HEK293 (cell line): ENCODE data around the gene KDSR.

Experiments
- ATF2 ChIP-seq: fragments of 450-650 bp; formaldehyde crosslinking; IDR thresholded peaks from 2 replicates; pipeline ENCODE4 v1.5.1; 2016; ENCODE audit warnings: missing biosample characterization, missing genetic modification characterization, low read depth
- REPIN1 ChIP-seq: fragments of 450-650 bp; formaldehyde crosslinking; IDR thresholded peaks from 2 replicates; pipeline ENCODE4 v1.5.1; 2017; ENCODE audit warnings: missing biosample characterization, missing genetic modification characterization, low read depth
- ZBTB8A ChIP-seq: fragments of 450-650 bp; formaldehyde crosslinking; IDR thresholded peaks from 2 replicates; pipeline ENCODE4 v1.5.1; 2016; ENCODE audit warnings: missing biosample characterization, missing genetic modification characterization
- ZNF239 ChIP-seq: fragments of 450-650 bp; formaldehyde crosslinking; IDR thresholded peaks from 2 replicates; pipeline ENCODE4 v1.5.1; 2016; ENCODE audit warnings: missing biosample characterization, missing genetic modification characterization
- ZNF24 ChIP-seq: fragments of 450-650 bp; formaldehyde crosslinking; IDR thresholded peaks from 2 replicates; pipeline ENCODE4 v1.5.1; 2016; ENCODE audit warnings: missing biosample characterization, missing genetic modification characterization
- ZNF518A ChIP-seq: fragments of 450-650 bp; formaldehyde crosslinking; conservative IDR thresholded peaks from 2 replicates; pipeline ENCODE4 v1.5.1; 2016; ENCODE audit warnings: low read depth, missing biosample characterization, missing genetic modification characterization
- ZNF549 ChIP-seq: fragments of 450-650 bp; IDR thresholded peaks from 2 replicates; pipeline ENCODE4 v1.5.1; 2018; ENCODE audit warnings: missing biosample characterization, missing genetic modification characterization, mild to moderate bottlenecking, inconsistent platforms, moderate library complexity
- ZNF621 ChIP-seq: fragments of 450-650 bp; formaldehyde crosslinking; IDR thresholded peaks from 2 replicates; pipeline ENCODE4 v1.5.1; 2017; ENCODE audit warnings: missing biosample characterization, missing genetic modification characterization
- TF ChIP-seq, protein P1 (sequence below): fragments of 450-650 bp; formaldehyde crosslinking; IDR thresholded peaks from 2 replicates; pipeline ENCODE4 v1.5.1; 2016; ENCODE audit warnings: missing biosample characterization, missing genetic modification characterization
- TF ChIP-seq, protein P2 (sequence below): fragments of 450-650 bp; formaldehyde crosslinking; IDR thresholded peaks from 2 replicates; pipeline ENCODE4 v1.5.1; 2016; ENCODE audit warnings: missing biosample characterization, missing genetic modification characterization

GRCh38 chr18:63410792-63411191 lies 43.8 kb upstream of the KDSR start:
- TF ChIP-seq, protein P1, sequence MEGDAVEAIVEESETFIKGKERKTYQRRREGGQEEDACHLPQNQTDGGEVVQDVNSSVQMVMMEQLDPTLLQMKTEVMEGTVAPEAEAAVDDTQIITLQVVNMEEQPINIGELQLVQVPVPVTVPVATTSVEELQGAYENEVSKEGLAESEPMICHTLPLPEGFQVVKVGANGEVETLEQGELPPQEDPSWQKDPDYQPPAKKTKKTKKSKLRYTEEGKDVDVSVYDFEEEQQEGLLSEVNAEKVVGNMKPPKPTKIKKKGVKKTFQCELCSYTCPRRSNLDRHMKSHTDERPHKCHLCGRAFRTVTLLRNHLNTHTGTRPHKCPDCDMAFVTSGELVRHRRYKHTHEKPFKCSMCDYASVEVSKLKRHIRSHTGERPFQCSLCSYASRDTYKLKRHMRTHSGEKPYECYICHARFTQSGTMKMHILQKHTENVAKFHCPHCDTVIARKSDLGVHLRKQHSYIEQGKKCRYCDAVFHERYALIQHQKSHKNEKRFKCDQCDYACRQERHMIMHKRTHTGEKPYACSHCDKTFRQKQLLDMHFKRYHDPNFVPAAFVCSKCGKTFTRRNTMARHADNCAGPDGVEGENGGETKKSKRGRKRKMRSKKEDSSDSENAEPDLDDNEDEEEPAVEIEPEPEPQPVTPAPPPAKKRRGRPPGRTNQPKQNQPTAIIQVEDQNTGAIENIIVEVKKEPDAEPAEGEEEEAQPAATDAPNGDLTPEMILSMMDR (tag by site-specific recombination), result no peak
- TF ChIP-seq REPIN1 (tag by site-specific recombination) (no peak), ZNF518A (no peak), ZNF549 (tag by site-specific recombination) (no peak), ZNF239 (tag by site-specific recombination) (no peak), ZNF621 (tag by site-specific recombination) (no peak), ZNF24 (tag by site-specific recombination) (no peak), ATF2 (no peak), ZBTB8A (no peak)
- TF ChIP-seq, protein P2, sequence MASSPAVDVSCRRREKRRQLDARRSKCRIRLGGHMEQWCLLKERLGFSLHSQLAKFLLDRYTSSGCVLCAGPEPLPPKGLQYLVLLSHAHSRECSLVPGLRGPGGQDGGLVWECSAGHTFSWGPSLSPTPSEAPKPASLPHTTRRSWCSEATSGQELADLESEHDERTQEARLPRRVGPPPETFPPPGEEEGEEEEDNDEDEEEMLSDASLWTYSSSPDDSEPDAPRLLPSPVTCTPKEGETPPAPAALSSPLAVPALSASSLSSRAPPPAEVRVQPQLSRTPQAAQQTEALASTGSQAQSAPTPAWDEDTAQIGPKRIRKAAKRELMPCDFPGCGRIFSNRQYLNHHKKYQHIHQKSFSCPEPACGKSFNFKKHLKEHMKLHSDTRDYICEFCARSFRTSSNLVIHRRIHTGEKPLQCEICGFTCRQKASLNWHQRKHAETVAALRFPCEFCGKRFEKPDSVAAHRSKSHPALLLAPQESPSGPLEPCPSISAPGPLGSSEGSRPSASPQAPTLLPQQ (tag by site-specific recombination), result 0 out of 2 replicates have a peak, but pooled peaks have one; percentile 19
